DND-41 (cell line): Measurements from ENCODE around the gene ADNP.

Source experiments
- ATAC-seq: fragments of 200-7000 bp; cut with Tn5 transposase; 3 replicates; pipeline ENCODE4 v1.9.1; 2021; ENCODE audit warnings: low read depth; ENCODE audit not compliant: insufficient read depth
- DNase-seq: peaks from one replicate; pipeline ENCODE4 v3.0.0-alpha.2; 2020
- H2AFZ ChIP-seq: 2 replicates; pipeline ENCODE4 v1.6.0; 2012; ENCODE audit warnings: low read depth, low read length
- H3K27ac ChIP-seq: 2 replicates; pipeline ENCODE4 v1.5.1; 2012; ENCODE audit warnings: low read length, inconsistent platforms
- H3K27me3 ChIP-seq: fragments of 200-600 bp; sonication (generic); 2 replicates; pipeline ENCODE4 v1.6.0; 2012; ENCODE audit warnings: low read length, mild to moderate bottlenecking, inconsistent platforms; ENCODE audit not compliant: insufficient read depth, poor library complexity
- H3K36me3 ChIP-seq: 2 replicates; pipeline ENCODE4 v1.5.1; 2012; ENCODE audit warnings: low read length, inconsistent platforms; ENCODE audit not compliant: insufficient read depth
- H3K4me1 ChIP-seq: 2 replicates; pipeline ENCODE4 v1.5.1; 2012; ENCODE audit warnings: mild to moderate bottlenecking, low read length; ENCODE audit not compliant: insufficient read depth
- H3K4me2 ChIP-seq: 2 replicates; pipeline ENCODE4 v1.6.0; 2012; ENCODE audit warnings: mild to moderate bottlenecking, moderate library complexity, low read length, inconsistent platforms; ENCODE audit not compliant: insufficient read depth
- H3K4me3 ChIP-seq, 2 experiments: fragments of 200-600 bp in 1 of 2; shearing (Covaris generic) in 1 of 2; 2 replicates each; pipeline ENCODE4 v1.5.1; 2012 to 2016; ENCODE audit warnings: inconsistent platforms in 2 of 2, low read length in 2 of 2, mild to moderate bottlenecking in 2 of 2, low read depth in 1 of 2, moderate library complexity in 1 of 2
- H3K79me2 ChIP-seq: 2 replicates; pipeline ENCODE4 v1.6.0; 2012; ENCODE audit warnings: low read length, inconsistent platforms; ENCODE audit not compliant: insufficient read depth
- H3K9ac ChIP-seq: 2 replicates; pipeline ENCODE4 v1.6.0; 2012; ENCODE audit warnings: low read depth, mild to moderate bottlenecking, inconsistent platforms, low read length, moderate library complexity
- H3K9me3 ChIP-seq: 2 replicates; pipeline ENCODE4 v1.5.1; 2012; ENCODE audit warnings: low read length, moderate library complexity, mild to moderate bottlenecking, inconsistent platforms; ENCODE audit not compliant: insufficient read depth, severe bottlenecking
- H4K20me1 ChIP-seq: 2 replicates; pipeline ENCODE4 v1.6.0; 2012; ENCODE audit warnings: low read length; ENCODE audit not compliant: insufficient read depth
- EZH2 ChIP-seq: IDR thresholded peaks from 3 replicates; pipeline ENCODE4 v1.6.1; 2012; ENCODE audit warnings: borderline replicate concordance, low read depth, mild to moderate bottlenecking, moderate library complexity, low read length, inconsistent platforms; ENCODE audit not compliant: severe bottlenecking
- TF ChIP-seq, protein P1 (sequence below): IDR thresholded peaks from 2 replicates; pipeline ENCODE4 v1.5.1; 2012; ENCODE audit warnings: borderline replicate concordance, low read length, moderate library complexity, mild to moderate bottlenecking; ENCODE audit not compliant: poor library complexity, severe bottlenecking; ENCODE audit errors: extremely low read depth

The ADNP gene

DNA sequence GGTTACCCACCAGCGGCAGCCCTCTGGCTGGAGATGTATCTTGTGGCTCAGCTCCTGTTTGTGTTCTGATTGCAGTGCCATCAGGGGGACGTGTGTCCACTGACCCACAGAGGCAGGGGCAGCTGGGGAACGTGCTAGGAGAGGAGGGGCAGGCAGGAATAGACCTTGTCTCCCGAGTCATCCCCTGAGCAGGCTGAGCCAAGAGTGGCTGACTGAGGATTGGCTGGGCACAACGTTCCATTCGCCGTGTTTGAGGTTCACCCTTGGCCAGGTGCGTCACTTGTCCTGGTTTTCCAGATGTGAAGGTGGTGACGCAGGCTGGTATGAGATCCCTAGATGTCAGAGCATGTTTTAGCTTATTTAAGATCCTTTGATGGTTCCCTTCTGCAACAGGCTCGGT lies 57.7 kb downstream of the ADNP start:
- H4K20me1 ChIP-seq: no peaks in the 10 kb centered on the region

DNA sequence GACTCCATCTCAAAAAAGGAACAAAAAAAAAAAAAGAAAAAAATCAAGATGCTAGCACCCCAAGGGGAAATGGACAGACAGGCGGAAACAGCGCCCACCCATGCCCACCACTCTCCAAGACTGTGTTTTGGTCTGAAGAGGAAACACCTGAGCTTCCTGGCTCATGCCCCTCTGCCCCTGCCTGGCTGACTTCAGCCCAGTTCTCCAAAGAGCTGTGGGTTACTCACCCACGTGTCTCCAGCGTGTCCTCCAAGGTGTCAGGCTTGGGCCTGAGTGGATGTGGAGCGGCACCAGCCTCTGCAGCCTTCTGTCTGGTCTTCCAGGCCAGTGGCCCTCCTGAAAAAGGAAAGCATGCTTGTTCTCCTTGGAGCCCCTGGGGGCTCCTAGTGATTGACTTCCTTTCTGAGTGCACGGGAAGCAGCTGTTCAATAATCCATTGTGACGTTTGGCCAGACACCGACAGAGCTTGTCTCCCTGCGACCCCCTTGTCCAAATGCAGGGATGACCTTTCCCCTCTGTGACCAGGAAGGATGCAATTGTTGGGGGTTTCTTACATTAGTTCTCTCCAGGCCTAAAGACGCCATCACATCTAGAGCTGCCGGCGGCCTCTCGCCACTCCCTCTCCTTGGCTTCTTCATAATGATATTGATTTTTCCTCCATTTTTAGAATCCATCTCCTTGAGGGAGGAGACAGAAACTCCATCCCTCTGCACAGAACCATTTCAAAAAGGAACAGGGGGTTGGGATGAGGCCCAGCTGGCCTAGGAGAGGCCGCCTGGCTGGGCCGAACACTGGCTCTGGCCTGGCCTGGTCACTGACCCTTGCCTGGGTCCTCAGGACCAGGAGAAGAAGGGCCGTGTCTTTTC lies 58.4 kb downstream of the ADNP start:
- no peaks in the 10 kb centered on the region for H3K79me2 ChIP-seq
- DNase-seq (no peak), ATAC-seq (no peak)
- H3K4me2 ChIP-seq: no peak overlapping the region
- H3K9ac ChIP-seq: no peak overlapping the region
- H2AFZ ChIP-seq: no peak overlapping the region
- no peaks in the 10 kb centered on the region for H3K9me3 ChIP-seq
- H4K20me1 ChIP-seq: no peaks in the 10 kb centered on the region
- no peaks in the 10 kb centered on the region for H3K36me3 ChIP-seq
- no peaks in the 10 kb centered on the region for H3K4me1 ChIP-seq
- no peak for TF ChIP-seq EZH2
- TF ChIP-seq, protein P1, sequence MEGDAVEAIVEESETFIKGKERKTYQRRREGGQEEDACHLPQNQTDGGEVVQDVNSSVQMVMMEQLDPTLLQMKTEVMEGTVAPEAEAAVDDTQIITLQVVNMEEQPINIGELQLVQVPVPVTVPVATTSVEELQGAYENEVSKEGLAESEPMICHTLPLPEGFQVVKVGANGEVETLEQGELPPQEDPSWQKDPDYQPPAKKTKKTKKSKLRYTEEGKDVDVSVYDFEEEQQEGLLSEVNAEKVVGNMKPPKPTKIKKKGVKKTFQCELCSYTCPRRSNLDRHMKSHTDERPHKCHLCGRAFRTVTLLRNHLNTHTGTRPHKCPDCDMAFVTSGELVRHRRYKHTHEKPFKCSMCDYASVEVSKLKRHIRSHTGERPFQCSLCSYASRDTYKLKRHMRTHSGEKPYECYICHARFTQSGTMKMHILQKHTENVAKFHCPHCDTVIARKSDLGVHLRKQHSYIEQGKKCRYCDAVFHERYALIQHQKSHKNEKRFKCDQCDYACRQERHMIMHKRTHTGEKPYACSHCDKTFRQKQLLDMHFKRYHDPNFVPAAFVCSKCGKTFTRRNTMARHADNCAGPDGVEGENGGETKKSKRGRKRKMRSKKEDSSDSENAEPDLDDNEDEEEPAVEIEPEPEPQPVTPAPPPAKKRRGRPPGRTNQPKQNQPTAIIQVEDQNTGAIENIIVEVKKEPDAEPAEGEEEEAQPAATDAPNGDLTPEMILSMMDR: no peak
- no peak overlapping the region for H3K4me3 ChIP-seq
- H3K27me3 ChIP-seq: no peaks in the 10 kb centered on the region
- no peak overlapping the region for H3K27ac ChIP-seq

More for the DNA sequence above, 57.7 kb downstream of the ADNP start:
- DNase-seq: no peak
- no peak overlapping the region for H3K27ac ChIP-seq
- H3K9ac ChIP-seq: no peak overlapping the region
- TF ChIP-seq, protein P1: no peak
- TF ChIP-seq EZH2: no peak
- no peaks in the 10 kb centered on the region for H3K79me2 ChIP-seq
- no peaks in the 10 kb centered on the region for H3K9me3 ChIP-seq
- no peaks in the 10 kb centered on the region for H3K36me3 ChIP-seq
- no peak overlapping the region for H2AFZ ChIP-seq
- H3K4me1 ChIP-seq: no peaks in the 10 kb centered on the region
- no peak overlapping the region for H3K4me2 ChIP-seq
- H3K4me3 ChIP-seq: no peak overlapping the region
- ATAC-seq: no peak
- H3K27me3 ChIP-seq: no peaks in the 10 kb centered on the region

DNA sequence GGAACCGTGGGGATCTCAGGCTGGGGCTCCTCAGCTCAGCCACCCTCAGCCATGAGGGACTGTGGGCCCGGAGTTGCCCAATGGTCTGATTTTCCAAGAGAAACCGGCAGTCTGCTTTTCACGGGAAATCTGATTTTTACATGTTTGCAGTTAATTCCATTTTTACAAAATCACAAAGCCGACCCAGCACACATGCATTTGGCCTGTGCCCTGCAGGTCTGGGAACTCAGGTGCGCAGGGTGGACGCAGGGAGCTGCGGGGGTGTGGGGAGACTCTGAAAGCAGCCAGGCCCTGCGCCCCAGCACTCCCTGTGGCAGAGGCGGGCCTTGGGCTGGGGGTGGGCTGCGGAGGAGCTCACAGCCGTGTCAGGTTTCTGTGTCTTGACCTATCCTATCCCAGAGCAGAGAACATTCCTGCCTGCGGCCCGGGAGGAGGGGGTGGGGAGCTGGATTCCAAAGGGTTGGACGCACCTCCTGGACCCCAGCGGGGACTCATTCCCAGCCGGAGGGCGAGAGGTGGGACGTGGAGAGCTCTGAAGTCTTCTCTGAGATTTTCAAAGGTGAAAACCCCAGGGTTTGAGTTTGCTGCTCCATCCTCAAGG lies 60.6 kb downstream of the ADNP start:
- Histone ChIP-seq H3K9ac (no peak overlapping the region), H3K4me1 (no peaks in the 10 kb centered on the region), H3K4me3 (no peak overlapping the region), H3K27me3 (no peaks in the 10 kb centered on the region), H3K9me3 (no peaks in the 10 kb centered on the region), H2AFZ (no peak overlapping the region), H3K79me2 (no peaks in the 10 kb centered on the region), H3K36me3 (no peaks in the 10 kb centered on the region), H4K20me1 (no peaks in the 10 kb centered on the region), H3K4me2 (no peak overlapping the region), H3K27ac (no peak overlapping the region)
- no peak for DNase-seq
- no peak for ATAC-seq
- TF ChIP-seq EZH2: no peak
- TF ChIP-seq, protein P1: no peak
